Testis (tissue), 2 donors: Measurements from ENCODE around the gene CMYA5.

Experiments used
- CTCF ChIP-seq, 3 experiments: fragments of 450-650 bp in 2 of 3; fragments of 200-600 bp in 1 of 3; sonication (generic) in 1 of 3; IDR thresholded peaks; one replicate each; pipeline ENCODE4 v1.5.1; 2016 to 2019; ENCODE audit warnings: antibody characterized with exemption in 3 of 3, mild to moderate bottlenecking in 2 of 3, moderate library complexity in 1 of 3
- POLR2A ChIP-seq: fragments of 450-650 bp; IDR thresholded peaks from one replicate; pipeline ENCODE4 v1.6.1; 2017; ENCODE audit warnings: antibody characterized with exemption, mild to moderate bottlenecking, moderate library complexity

GRCh38 chr5:79762929-79763328 is 73.3 kb downstream of the CMYA5 start:
- TF ChIP-seq CTCF (IDR thresholded peaks at IDR 0.05) (no peak), POLR2A (no peak)
